Measurements from ENCODE around the gene ATN1.

ATN1 gene

DNA sequence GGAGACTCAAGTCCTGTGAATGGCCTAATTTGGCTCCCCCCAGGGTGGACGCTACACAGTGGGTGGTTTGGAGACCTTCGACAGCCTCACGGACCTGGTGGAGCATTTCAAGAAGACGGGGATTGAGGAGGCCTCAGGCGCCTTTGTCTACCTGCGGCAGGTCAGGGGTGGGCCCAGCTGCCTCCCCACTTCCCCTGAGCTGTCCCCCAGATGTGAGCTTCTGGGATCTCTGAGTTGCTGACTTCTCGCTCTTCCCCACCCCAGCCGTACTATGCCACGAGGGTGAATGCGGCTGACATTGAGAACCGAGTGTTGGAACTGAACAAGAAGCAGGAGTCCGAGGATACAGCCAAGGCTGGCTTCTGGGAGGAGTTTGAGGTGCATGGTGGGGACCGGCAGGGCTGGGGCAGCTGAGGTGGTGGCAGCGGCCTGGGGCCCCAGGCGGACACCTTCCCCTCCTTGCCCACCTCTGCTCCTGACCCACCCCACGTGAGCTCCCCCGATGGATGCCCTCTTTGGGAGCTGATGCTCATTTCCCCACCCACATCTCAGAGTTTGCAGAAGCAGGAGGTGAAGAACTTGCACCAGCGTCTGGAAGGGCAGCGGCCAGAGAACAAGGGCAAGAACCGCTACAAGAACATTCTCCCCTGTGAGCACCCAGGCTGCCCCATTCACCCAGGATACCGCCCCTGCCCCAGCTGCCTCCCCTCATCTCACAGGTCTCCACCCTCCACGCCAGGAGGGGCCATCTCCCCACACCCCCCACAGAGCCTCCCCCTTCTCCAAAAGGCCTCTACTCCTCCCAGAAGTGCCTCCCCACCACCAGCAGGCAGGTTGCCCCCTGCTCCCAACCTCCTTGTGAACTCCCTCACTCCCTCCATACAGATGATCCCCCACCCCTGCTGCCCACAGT lies 27.6 kb downstream of the ATN1 start:
- Histone ChIP-seq H3K27me3 (ENCODE audit: control insufficient read depth, low read length) (peaks cover 78% of the 10 kb centered on the region), H3K27ac (ENCODE audit: low read depth, low read length) (no peak overlapping the region), H4K20me1 (ENCODE audit: control insufficient read depth, insufficient read depth, low read depth, low read length) (peaks cover 10% of the 10 kb centered on the region; the same call in 1 of the 2 replicates), H3K9me3 (ENCODE audit: control insufficient read depth, insufficient read depth, low read length) (no peaks in the 10 kb centered on the region), H3K4me2 (ENCODE audit: low read length) (no peak overlapping the region), H3F3A (ENCODE audit: control insufficient read depth, insufficient read depth) (no peaks in the 10 kb centered on the region), H3K4me1 (ENCODE audit: control insufficient read depth, low read length) (peaks cover 87% of the 10 kb centered on the region), H3K79me2 (ENCODE audit: control insufficient read depth, low read length) (no peaks in the 10 kb centered on the region), H3K4me3 (ENCODE audit: low read length) (no peak overlapping the region), H3K9me2 (replicated peaks; ENCODE audit: control insufficient read depth, low read length) (no peaks in the 10 kb centered on the region), H3K36me3 (ENCODE audit: control insufficient read depth, low read length) (no peaks in the 10 kb centered on the region)
- no peak for TF ChIP-seq CTCF (IDR thresholded peaks at IDR 0.05; ENCODE audit: low read depth, low read length, poor library complexity, severe bottlenecking)
- no peak for TF ChIP-seq EZH2phosphoT487 (IDR thresholded peaks at IDR 0.05; ENCODE audit: borderline replicate concordance, low read length)

GRCh38 chr12:6956021-6956727 lies 28.4 kb downstream of the ATN1 start:
- no peaks in the 10 kb centered on the region for H3K79me2 ChIP-seq (ENCODE audit: control insufficient read depth, low read length)
- peaks cover 87% of the 10 kb centered on the region for H3K4me1 ChIP-seq (ENCODE audit: control insufficient read depth, low read length)
- TF ChIP-seq CTCF (IDR thresholded peaks at IDR 0.05; ENCODE audit: low read depth, low read length, poor library complexity, severe bottlenecking), result no peak
- no peak for TF ChIP-seq EZH2phosphoT487 (IDR thresholded peaks at IDR 0.05; ENCODE audit: borderline replicate concordance, low read length)
- no peaks in the 10 kb centered on the region for H3K9me2 ChIP-seq (replicated peaks; ENCODE audit: control insufficient read depth, low read length)
- peaks cover 10% of the 10 kb centered on the region for H4K20me1 ChIP-seq (ENCODE audit: control insufficient read depth, insufficient read depth, low read depth, low read length)
- no peak overlapping the region for H3K4me2 ChIP-seq (ENCODE audit: low read length)
- H3K27me3 ChIP-seq (ENCODE audit: control insufficient read depth, low read length), result peaks cover 86% of the 10 kb centered on the region
- no peak overlapping the region for H3K27ac ChIP-seq (ENCODE audit: low read depth, low read length)
- no peak overlapping the region for H3K4me3 ChIP-seq (ENCODE audit: low read length)
- no peaks in the 10 kb centered on the region for H3K36me3 ChIP-seq (ENCODE audit: control insufficient read depth, low read length)
- H3F3A ChIP-seq (ENCODE audit: control insufficient read depth, insufficient read depth), result no peaks in the 10 kb centered on the region; the same call in 1 of the 2 replicates
- no peaks in the 10 kb centered on the region for H3K9me3 ChIP-seq (ENCODE audit: control insufficient read depth, insufficient read depth, low read length)

- Histone ChIP-seq H3K79me2 (ENCODE audit: control insufficient read depth, low read length) (no peaks in the 10 kb centered on the region), H3F3A (ENCODE audit: control insufficient read depth, insufficient read depth) (no peaks in the 10 kb centered on the region; the same call in 1 of the 2 replicates), H3K9me3 (ENCODE audit: control insufficient read depth, insufficient read depth, low read length) (no peaks in the 10 kb centered on the region), H3K9me2 (replicated peaks; ENCODE audit: control insufficient read depth, low read length) (no peaks in the 10 kb centered on the region), H4K20me1 (ENCODE audit: control insufficient read depth, insufficient read depth, low read depth, low read length) (peaks cover 10% of the 10 kb centered on the region), H3K4me2 (ENCODE audit: low read length) (no peak overlapping the region), H3K27me3 (ENCODE audit: control insufficient read depth, low read length) (peaks cover 85% of the 10 kb centered on the region), H3K36me3 (ENCODE audit: control insufficient read depth, low read length) (no peaks in the 10 kb centered on the region), H3K27ac (ENCODE audit: low read depth, low read length) (no peak overlapping the region), H3K4me3 (ENCODE audit: low read length) (no peak overlapping the region), H3K4me1 (ENCODE audit: control insufficient read depth, low read length) (peaks cover 87% of the 10 kb centered on the region)
- TF ChIP-seq CTCF (IDR thresholded peaks at IDR 0.05; ENCODE audit: low read depth, low read length, poor library complexity, severe bottlenecking) (no peak), EZH2phosphoT487 (IDR thresholded peaks at IDR 0.05; ENCODE audit: borderline replicate concordance, low read length) (no peak)
These were observed 29.5 kb downstream of the ATN1 start for GRCh38 chr12:6957151-6957701.

Measured in DOHH2 (cell line).